Fibroblast of lung (primary cell): ENCODE results near the gene WDR72. TPM values are rescaled to one million over a fixed set of nuclear protein-coding genes. Genes with fewer than 3 reads are reported as not detected.

Source experiments
- DNase-seq, 2 donors: peaks; one replicate each; pipeline versions ENCODE4 v3.0.0 to v3.0.0-alpha.2; 2010; ENCODE audit warnings: low read depth in 2 of 2
- H2AFZ ChIP-seq: 2 replicates; pipeline ENCODE4 v1.5.1; 2012; ENCODE audit warnings: low read length, control low read depth, inconsistent platforms
- H3K27ac ChIP-seq: 2 replicates; pipeline ENCODE4 v1.5.1; 2011; ENCODE audit warnings: low read length, control low read depth; ENCODE audit not compliant: insufficient read depth
- H3K27me3 ChIP-seq: 2 replicates; pipeline ENCODE4 v1.5.1; 2011; ENCODE audit warnings: mild to moderate bottlenecking, low read length; ENCODE audit not compliant: control insufficient read depth, insufficient read depth
- H3K36me3 ChIP-seq: 2 replicates; pipeline ENCODE4 v1.5.1; 2011; ENCODE audit warnings: low read length; ENCODE audit not compliant: control insufficient read depth, insufficient read depth
- H3K4me1 ChIP-seq: 2 replicates; pipeline ENCODE4 v1.5.1; 2011; ENCODE audit warnings: low read length; ENCODE audit not compliant: control insufficient read depth, insufficient read depth; ENCODE audit errors: extremely low read depth
- H3K4me2 ChIP-seq: 2 replicates; pipeline ENCODE4 v1.5.1; 2011; ENCODE audit warnings: low read length, control low read depth; ENCODE audit not compliant: insufficient read depth; ENCODE audit errors: extremely low read depth
- H3K4me3 ChIP-seq, 4 experiments: fragments of 200-600 bp in 1 of 4; sonication (generic) in 1 of 4; replicated peaks in 1 of 4; 2 replicates each; pipeline ENCODE4 v1.5.1; 2011 to 2016; ENCODE audit warnings: low read length in 4 of 4, low read depth in 3 of 4, mild to moderate bottlenecking in 3 of 4, control low read depth in 2 of 4, inconsistent platforms in 1 of 4, mixed read lengths in 1 of 4; ENCODE audit not compliant: insufficient read depth in 1 of 4; ENCODE audit errors: control extremely low read depth in 1 of 4
- H3K79me2 ChIP-seq: 2 replicates; pipeline ENCODE4 v1.5.1; 2012; ENCODE audit warnings: mild to moderate bottlenecking, low read length, inconsistent platforms; ENCODE audit not compliant: control insufficient read depth, insufficient read depth
- H3K9ac ChIP-seq: 2 replicates; pipeline ENCODE4 v1.5.1; 2011; ENCODE audit warnings: mild to moderate bottlenecking, low read length, control low read depth; ENCODE audit not compliant: insufficient read depth
- H3K9me3 ChIP-seq: 2 replicates; pipeline ENCODE4 v1.5.1; 2012; ENCODE audit warnings: low read depth, low read length; ENCODE audit not compliant: control insufficient read depth, insufficient read depth
- H4K20me1 ChIP-seq: 2 replicates; pipeline ENCODE4 v1.5.1; 2011; ENCODE audit warnings: low read length; ENCODE audit not compliant: control insufficient read depth, insufficient read depth; ENCODE audit errors: extremely low read depth
- EZH2 ChIP-seq: IDR thresholded peaks from 2 replicates; pipeline ENCODE4 v1.5.1; 2012; ENCODE audit warnings: low read length, control low read depth, mild to moderate bottlenecking; ENCODE audit errors: missing control alignments
- polyA plus RNA-seq, 2 donors: library from polyadenylated mRNA; depleted of rRNA in 1 of 2; stranded (reverse) in 1 of 2; unstranded in 1 of 2; fragments of >200 nt; gene quantifications; 2 replicates each; pipeline ENCODE4 v1.2.1, GENCODE V29; 2011 to 2012; ENCODE audit warnings: missing spikeins in 1 of 2
- total RNA-seq: library from RNA; depleted of rRNA; stranded (reverse); fragments of >200 nt; gene quantifications from 2 replicates; pipeline ENCODE4 v1.2.1, GENCODE V29; 2014
- TF ChIP-seq, protein P1 (sequence below), 2 donors: IDR thresholded peaks in 1 of 2; conservative IDR thresholded peaks in 1 of 2; 1 replicate in 1 of 2; 2 replicates in 1 of 2; pipeline ENCODE4 v1.5.1; 2011 to 2012; ENCODE audit warnings: low read length in 2 of 2, control low read depth in 1 of 2, inconsistent platforms in 1 of 2, low read depth in 1 of 2, mild to moderate bottlenecking in 1 of 2

WDR72 gene
- total and polyA plus RNA-seq, 2 donors (not counting 1 experiment from before 2014, with no cell fraction given), result not detected

- H3K27ac ChIP-seq, result no peak overlapping the region
- TF ChIP-seq, protein P1, sequence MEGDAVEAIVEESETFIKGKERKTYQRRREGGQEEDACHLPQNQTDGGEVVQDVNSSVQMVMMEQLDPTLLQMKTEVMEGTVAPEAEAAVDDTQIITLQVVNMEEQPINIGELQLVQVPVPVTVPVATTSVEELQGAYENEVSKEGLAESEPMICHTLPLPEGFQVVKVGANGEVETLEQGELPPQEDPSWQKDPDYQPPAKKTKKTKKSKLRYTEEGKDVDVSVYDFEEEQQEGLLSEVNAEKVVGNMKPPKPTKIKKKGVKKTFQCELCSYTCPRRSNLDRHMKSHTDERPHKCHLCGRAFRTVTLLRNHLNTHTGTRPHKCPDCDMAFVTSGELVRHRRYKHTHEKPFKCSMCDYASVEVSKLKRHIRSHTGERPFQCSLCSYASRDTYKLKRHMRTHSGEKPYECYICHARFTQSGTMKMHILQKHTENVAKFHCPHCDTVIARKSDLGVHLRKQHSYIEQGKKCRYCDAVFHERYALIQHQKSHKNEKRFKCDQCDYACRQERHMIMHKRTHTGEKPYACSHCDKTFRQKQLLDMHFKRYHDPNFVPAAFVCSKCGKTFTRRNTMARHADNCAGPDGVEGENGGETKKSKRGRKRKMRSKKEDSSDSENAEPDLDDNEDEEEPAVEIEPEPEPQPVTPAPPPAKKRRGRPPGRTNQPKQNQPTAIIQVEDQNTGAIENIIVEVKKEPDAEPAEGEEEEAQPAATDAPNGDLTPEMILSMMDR (conservative IDR thresholded peaks at IDR 0.05 in 1 of 2, IDR thresholded peaks at IDR 0.05 in 1 of 2; ENCODE audit: low read depth in 1 of 2, low read length in 2 of 2), result no peak
- H3K79me2 ChIP-seq, result no peaks in the 10 kb centered on the region
- H4K20me1 ChIP-seq, result no peaks in the 10 kb centered on the region
- no peaks in the 10 kb centered on the region for H3K27me3 ChIP-seq
- H3K9me3 ChIP-seq, result no peaks in the 10 kb centered on the region
- no peak overlapping the region for H3K4me3 ChIP-seq
- H2AFZ ChIP-seq, result no peak overlapping the region
- no peak overlapping the region for H3K4me2 ChIP-seq
- H3K4me1 ChIP-seq, result no peaks in the 10 kb centered on the region
- DNase-seq, result no peak
- no peak overlapping the region for H3K9ac ChIP-seq
- no peaks in the 10 kb centered on the region for H3K36me3 ChIP-seq
Observed at GRCh38 chr15:53482055-53482454, 277.4 kb downstream of the WDR72 start.

- no peaks in the 10 kb centered on the region for H3K79me2 ChIP-seq
- H2AFZ ChIP-seq, result no peak overlapping the region
- H3K27ac ChIP-seq, result no peak overlapping the region
- no peaks in the 10 kb centered on the region for H4K20me1 ChIP-seq
- H3K4me1 ChIP-seq, result no peaks in the 10 kb centered on the region
- TF ChIP-seq, protein P1 (conservative IDR thresholded peaks at IDR 0.05 in 1 of 2, IDR thresholded peaks at IDR 0.05 in 1 of 2; ENCODE audit: low read depth in 1 of 2, low read length in 2 of 2), result no peak
- no peak for TF ChIP-seq EZH2
- H3K36me3 ChIP-seq, result no peaks in the 10 kb centered on the region
- H3K9me3 ChIP-seq, result no peaks in the 10 kb centered on the region
- H3K27me3 ChIP-seq, result no peaks in the 10 kb centered on the region
- H3K4me2 ChIP-seq, result no peak overlapping the region
- DNase-seq, result no peak
- no peak overlapping the region for H3K4me3 ChIP-seq
- no peak overlapping the region for H3K9ac ChIP-seq
Observed at GRCh38 chr15:53477981-53478766, 281.3 kb downstream of the WDR72 start.

DNA sequence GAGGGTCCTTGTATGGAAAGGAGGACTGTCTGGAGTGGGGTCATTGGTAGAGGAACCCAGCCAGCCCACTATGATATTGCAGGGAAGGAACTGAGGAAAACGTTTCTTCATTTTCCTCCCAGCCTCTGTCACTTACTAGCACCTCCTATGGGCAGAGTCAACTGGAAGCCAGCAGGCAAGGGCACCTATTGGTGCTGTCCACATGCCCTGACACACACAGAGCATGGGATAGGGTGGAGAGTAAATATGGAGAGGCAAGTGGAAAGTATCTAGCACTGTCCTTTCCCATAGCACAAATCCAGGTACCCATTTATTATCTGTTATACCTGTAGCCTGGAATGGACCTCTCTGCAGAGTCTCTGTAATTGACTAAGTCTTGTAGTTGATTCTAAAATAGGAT, 285.6 kb downstream of the WDR72 start:
- Histone ChIP-seq H3K27ac (no peak overlapping the region), H3K36me3 (no peaks in the 10 kb centered on the region), H3K4me1 (no peaks in the 10 kb centered on the region), H3K79me2 (no peaks in the 10 kb centered on the region), H2AFZ (no peak overlapping the region), H3K9me3 (no peaks in the 10 kb centered on the region), H4K20me1 (no peaks in the 10 kb centered on the region), H3K4me3 (no peak overlapping the region), H3K27me3 (no peaks in the 10 kb centered on the region), H3K4me2 (no peak overlapping the region), H3K9ac (no peak overlapping the region)
- TF ChIP-seq, protein P1 (conservative IDR thresholded peaks at IDR 0.05 in 1 of 2, IDR thresholded peaks at IDR 0.05 in 1 of 2; ENCODE audit: low read depth in 1 of 2, low read length in 2 of 2), result no peak
- TF ChIP-seq EZH2, result no peak
- DNase-seq, result no peak
